Esophagus squamous epithelium (tissue), 5 donors: Measurements from ENCODE around the gene HAVCR2. TPM values are rescaled to one million over a fixed set of nuclear protein-coding genes. Genes with fewer than 3 reads are reported as not detected.

Experiments used
- DNase-seq: peaks from one replicate; lab custom pipeline; 2025; lab: John Stamatoyannopoulos, UW
- H3K27ac ChIP-seq, 4 donors: fragments of 200-600 bp; sonication (generic); one replicate each; pipeline ENCODE4 v1.5.1; 2016 to 2019; ENCODE audit warnings: mild to moderate bottlenecking in 1 of 4
- H3K27me3 ChIP-seq, 4 donors: fragments of 200-600 bp; sonication (generic); 1 replicate in 3 of 4; 2 replicates in 1 of 4; pipeline versions ENCODE4 v1.5.1 to v1.6.0; 2017 to 2021; ENCODE audit warnings: antibody characterized with exemption in 1 of 4
- H3K36me3 ChIP-seq, 3 donors: fragments of 200-600 bp; sonication (generic); one replicate each; pipeline ENCODE4 v1.5.1; 2016 to 2019
- H3K4me1 ChIP-seq, 3 donors: fragments of 200-600 bp; sonication (generic); one replicate each; pipeline ENCODE4 v1.5.1; 2017 to 2019
- H3K4me3 ChIP-seq, 4 donors: fragments of 200-600 bp; sonication (generic); 1 replicate in 3 of 4; 2 replicates in 1 of 4; pipeline ENCODE4 v1.5.1; 2016 to 2019; ENCODE audit warnings: mild to moderate bottlenecking in 2 of 4, moderate library complexity in 1 of 4
- H3K9me3 ChIP-seq, 3 donors: fragments of 200-600 bp; sonication (generic); one replicate each; pipeline ENCODE4 v1.5.1; 2016 to 2019
- CTCF ChIP-seq, 6 experiments: fragments of 450-650 bp in 4 of 6; fragments of 200-600 bp in 2 of 6; sonication (generic) in 2 of 6; IDR thresholded peaks; one replicate each; pipeline ENCODE4 v1.5.1; 2016 to 2019; ENCODE audit warnings: antibody characterized with exemption in 6 of 6, mild to moderate bottlenecking in 4 of 6, moderate library complexity in 4 of 6
- POLR2A ChIP-seq, 4 donors: fragments of 450-650 bp; IDR thresholded peaks; one replicate each; pipeline ENCODE4 v1.6.1; 2017; ENCODE audit warnings: antibody characterized with exemption in 4 of 4, mild to moderate bottlenecking in 4 of 4, moderate library complexity in 3 of 4
- WGBS, 2 donors: methylation state at CpG; one replicate each; pipeline ENCODE4 v1.1.5; 2018; 5-methylcytosine and 5-hydroxymethylcytosine counted together
- intact Hi-C: fragments of 100-400 bp; cut with DNase I; formaldehyde crosslinking; loops from one replicate; pipeline ENCODE4 v1.15.0; 2022
- total RNA-seq, 4 donors: library from RNA; depleted of rRNA; stranded (reverse); fragments of >200 nt; gene quantifications; one replicate each; pipeline ENCODE4 v1.1.0, GENCODE V29; 2016
- donor health status: DM: yes; HTN: yes; CAD: no.

HAVCR2 gene
- total RNA-seq, 4 donors from 2014 or later: 0.45 to 5.3 (median 3.5) TPM

- intact Hi-C loops: no loop called here
- WGBS, 2 donors: 55 to 63% methylated on average over 2 of the region's 2 CpGs
- no peak for DNase-seq
- H3K4me1 ChIP-seq: no peaks in the 10 kb centered on the region
- no peak overlapping the region for H3K4me3 ChIP-seq
- TF ChIP-seq POLR2A (IDR thresholded peaks at IDR 0.05) (no peak), CTCF (IDR thresholded peaks at IDR 0.05) (no peak)
- no peaks in the 10 kb centered on the region for H3K9me3 ChIP-seq
- no peak overlapping the region for H3K27ac ChIP-seq
- no peaks in the 10 kb centered on the region for H3K36me3 ChIP-seq
- no peaks in the 10 kb centered on the region for H3K27me3 ChIP-seq
These were observed 8.6 kb downstream of the HAVCR2 start for GRCh38 chr5:157100140-157100679.

GRCh38 chr5:157088342-157088990, 20.4 kb downstream of the HAVCR2 start:
- no peaks in the 10 kb centered on the region for H3K9me3 ChIP-seq
- 46 to 49% methylated on average over 2 to 3 of the region's 3 CpGs for WGBS, 2 donors
- intact Hi-C loops: no loop called here

DNA sequence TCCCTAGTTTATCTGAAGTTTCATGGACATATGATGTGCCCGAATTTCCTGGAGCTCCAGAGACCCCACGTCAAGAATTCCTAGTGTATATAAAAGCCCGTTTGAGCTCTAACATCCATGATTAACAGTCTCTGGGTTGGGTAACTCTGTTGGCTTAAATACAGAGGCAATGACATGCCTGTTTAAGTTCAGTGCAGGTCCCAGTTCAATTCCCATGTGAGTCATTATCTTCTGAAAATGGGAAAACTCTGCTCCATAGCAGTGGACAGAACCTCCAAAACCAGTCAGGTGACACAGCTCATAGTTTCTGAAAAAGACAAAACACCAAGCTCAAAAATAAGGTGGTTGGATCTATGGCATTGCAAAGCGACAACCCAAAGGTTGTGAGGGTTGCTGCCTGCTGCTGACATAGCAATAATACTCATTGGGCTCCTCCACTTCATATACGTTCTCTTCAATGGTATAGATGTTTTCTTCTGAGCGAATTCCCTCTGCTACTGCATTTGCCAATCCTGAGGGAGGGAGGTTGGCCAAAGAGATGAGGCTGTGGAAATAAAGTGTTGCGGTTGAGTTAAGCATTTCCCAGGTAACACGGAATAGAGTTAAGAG, 22.0 kb downstream of the HAVCR2 start:
- H3K36me3 ChIP-seq: no peaks in the 10 kb centered on the region

More at GRCh38 chr5:157088342-157088990, 20.4 kb downstream of the HAVCR2 start:
- Histone ChIP-seq H3K27ac (no peak overlapping the region), H3K4me3 (no peak overlapping the region), H3K4me1 (no peaks in the 10 kb centered on the region), H3K27me3 (no peaks in the 10 kb centered on the region), H3K36me3 (no peaks in the 10 kb centered on the region)
- TF ChIP-seq CTCF (IDR thresholded peaks at IDR 0.05): no peak
- no peak for TF ChIP-seq POLR2A (IDR thresholded peaks at IDR 0.05)
- no peak for DNase-seq

GRCh38 chr5:157085930-157086329, 22.9 kb downstream of the HAVCR2 start:
- H3K4me1 ChIP-seq: no peaks in the 10 kb centered on the region
- WGBS, 2 donors: 72 to 81% methylated on average over 3 to 4 of the region's 4 CpGs
- H3K27ac ChIP-seq: no peak overlapping the region
- TF ChIP-seq POLR2A (IDR thresholded peaks at IDR 0.05): no peak
- TF ChIP-seq CTCF (IDR thresholded peaks at IDR 0.05): no peak
- H3K9me3 ChIP-seq: no peaks in the 10 kb centered on the region
- intact Hi-C loops: no loop called here
- H3K4me3 ChIP-seq: no peak overlapping the region
- H3K27me3 ChIP-seq: no peaks in the 10 kb centered on the region
- H3K36me3 ChIP-seq: no peaks in the 10 kb centered on the region
- DNase-seq: no peak

More for the DNA sequence above, 22.0 kb downstream of the HAVCR2 start:
- WGBS, 2 donors: 78 to 85% methylated on average over 6 to 8 of the region's 8 CpGs
- H3K27ac ChIP-seq: no peak overlapping the region
- TF ChIP-seq CTCF (IDR thresholded peaks at IDR 0.05): no peak
- no peak for TF ChIP-seq POLR2A (IDR thresholded peaks at IDR 0.05)
- H3K4me3 ChIP-seq: no peak overlapping the region
- intact Hi-C loops: no loop called here
- no peak for DNase-seq
- H3K9me3 ChIP-seq: no peaks in the 10 kb centered on the region
- no peaks in the 10 kb centered on the region for H3K4me1 ChIP-seq
- H3K27me3 ChIP-seq: no peaks in the 10 kb centered on the region

DNA sequence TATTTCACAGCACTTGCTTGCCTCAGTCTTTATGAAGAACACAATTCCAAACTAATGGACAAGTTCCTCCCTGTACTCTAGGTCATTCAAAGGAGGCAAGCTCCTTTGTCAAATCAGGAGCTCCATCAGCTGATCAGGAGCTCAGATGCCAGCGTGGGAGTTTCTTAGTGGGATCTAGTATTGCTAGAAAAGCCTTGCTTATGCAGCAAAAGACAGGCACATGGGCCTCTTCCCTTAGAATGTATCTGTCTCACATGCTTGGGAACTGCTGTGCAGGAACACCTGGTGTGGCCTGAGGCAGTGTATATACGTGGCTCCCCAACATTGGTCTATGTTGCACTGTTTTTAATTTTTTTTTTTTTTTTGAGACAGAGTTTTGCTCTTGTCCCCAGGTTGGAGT, 28.6 kb downstream of the HAVCR2 start:
- WGBS, 2 donors: 39 to 51% methylated on average over 2 of the region's 2 CpGs
- Histone ChIP-seq H3K27ac (no peak overlapping the region), H3K36me3 (no peaks in the 10 kb centered on the region), H3K4me3 (no peak overlapping the region), H3K4me1 (no peaks in the 10 kb centered on the region), H3K9me3 (no peaks in the 10 kb centered on the region), H3K27me3 (no peaks in the 10 kb centered on the region)
- DNase-seq: no peak
- intact Hi-C loops: no loop called here
- TF ChIP-seq CTCF (IDR thresholded peaks at IDR 0.05) (no peak), POLR2A (IDR thresholded peaks at IDR 0.05) (no peak)
